Measurements from ENCODE around the gene PNCK.
"Not testable (repeated sequence)": the region's sequence is repeated elsewhere in the genome, so short reads cannot be mapped to it uniquely, and the experiment has no call there.

PNCK gene

DNA sequence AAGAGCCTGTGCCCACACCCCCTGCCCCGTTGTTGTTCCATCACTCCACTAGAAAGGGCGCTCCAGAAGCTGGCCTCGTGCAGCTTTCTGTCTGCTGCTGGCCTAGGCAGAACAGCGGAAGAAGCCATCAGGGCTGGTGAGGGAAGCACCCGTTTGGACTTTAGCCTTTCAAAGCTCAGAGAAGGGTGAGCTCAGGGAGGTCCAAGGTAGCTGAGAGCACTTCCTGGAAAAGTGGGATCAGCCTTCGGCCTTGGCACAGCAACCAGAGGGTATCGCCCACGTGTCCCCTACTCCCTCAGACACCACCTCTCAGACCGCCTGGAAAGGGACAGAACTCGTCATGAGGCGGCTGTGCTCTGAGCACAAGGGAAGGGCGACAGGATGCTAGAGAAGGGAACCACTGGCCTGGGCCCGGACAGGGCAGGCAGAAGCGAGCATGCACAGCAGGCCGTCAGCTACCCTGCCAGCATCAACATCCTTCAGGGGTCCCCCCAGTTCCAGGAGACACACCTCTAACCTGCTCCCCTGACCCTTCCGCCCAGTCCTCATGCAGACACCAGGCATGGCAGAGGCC lies 25.7 kb upstream of the PNCK start:
- DNase-seq (ENCODE audit: low spot score) = not testable (repeated sequence)

DNA sequence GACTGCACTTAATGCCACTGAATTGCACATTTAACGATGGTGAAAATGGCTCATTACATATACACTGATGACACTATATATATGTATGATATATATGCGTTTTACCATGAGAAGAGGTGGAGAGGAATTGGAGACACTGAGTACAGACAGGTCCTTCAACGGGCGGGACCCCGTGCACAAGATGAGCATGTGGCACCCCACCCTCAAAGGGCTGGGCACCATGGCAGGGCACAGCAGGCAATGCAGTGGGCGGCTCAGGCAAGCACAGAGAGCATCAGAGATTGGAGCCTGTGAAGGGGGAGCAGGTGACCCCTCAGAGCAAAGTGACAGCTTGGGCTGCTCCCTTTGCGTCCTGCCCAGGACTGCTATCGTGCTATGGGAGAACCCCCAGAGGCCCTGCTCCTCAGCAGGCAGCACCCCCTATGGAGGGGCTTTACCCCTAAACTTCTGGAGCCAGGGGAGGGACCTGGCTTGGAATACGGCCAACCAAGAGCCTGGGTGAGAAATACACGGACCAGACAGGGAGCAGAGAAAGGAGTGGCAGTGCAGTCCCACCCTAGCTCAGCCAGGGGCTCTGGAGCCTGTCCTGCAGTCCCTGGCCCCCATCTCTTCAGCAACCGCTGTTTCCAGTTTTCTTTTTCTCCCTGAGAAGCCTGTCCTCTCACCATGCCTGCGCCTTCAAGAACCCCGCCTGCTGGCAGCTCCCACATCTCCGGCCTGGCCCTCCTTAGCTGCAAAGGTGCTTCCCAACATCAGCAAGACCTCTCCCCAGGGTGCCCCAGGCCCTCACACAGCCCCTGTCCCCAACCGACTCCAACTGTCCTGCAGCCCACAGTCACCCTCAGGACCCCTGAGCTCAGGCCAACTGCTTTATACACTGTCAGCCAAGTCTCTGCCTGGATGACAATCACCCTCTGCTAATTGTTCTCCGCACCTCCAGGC lies 24.6 kb upstream of the PNCK start:
- DNase-seq (ENCODE audit: low spot score) = no peak

- DNase-seq (ENCODE audit: low spot score) = not testable (repeated sequence)
Measured at GRCh38 chrX:153696986-153697722, 23.5 kb upstream of the PNCK start.

DNA sequence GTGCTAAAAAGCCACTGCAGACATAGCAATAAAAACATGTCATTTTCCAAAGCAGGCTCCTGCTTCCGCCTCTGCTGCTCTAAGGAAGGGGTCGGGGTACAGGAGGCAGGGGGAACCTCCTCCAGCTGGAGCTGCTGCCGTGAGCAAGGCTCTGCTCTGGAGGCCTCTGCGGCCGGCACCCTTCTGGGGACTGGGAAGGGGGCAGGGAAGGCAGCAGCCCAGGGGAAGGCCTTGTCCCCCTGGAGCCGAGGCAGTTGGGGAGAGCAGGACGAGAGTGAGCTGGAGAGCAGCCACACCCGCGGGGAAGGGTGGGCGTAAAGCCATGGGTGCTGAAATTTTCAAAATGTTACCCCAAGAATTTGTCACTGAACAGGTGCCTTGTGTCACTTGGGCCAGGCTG lies 22.9 kb upstream of the PNCK start:
- DNase-seq (ENCODE audit: low spot score) = not testable (repeated sequence)

DNA sequence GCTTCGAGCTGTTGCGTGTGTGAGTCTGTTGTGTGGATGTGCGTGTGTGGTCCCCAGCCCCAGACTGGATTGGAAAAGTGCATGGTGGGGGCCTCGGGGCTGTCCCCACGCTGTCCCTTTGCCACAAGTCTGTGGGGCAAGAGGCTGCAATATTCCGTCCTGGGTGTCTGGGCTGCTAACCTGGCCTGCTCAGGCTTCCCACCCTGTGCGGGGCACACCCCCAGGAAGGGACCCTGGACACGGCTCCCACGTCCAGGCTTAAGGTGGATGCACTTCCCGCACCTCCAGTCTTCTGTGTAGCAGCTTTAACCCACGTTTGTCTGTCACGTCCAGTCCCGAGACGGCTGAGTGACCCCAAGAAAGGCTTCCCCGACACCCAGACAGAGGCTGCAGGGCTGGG lies 22.5 kb upstream of the PNCK start:
- no peak for DNase-seq (ENCODE audit: low spot score)

DNA sequence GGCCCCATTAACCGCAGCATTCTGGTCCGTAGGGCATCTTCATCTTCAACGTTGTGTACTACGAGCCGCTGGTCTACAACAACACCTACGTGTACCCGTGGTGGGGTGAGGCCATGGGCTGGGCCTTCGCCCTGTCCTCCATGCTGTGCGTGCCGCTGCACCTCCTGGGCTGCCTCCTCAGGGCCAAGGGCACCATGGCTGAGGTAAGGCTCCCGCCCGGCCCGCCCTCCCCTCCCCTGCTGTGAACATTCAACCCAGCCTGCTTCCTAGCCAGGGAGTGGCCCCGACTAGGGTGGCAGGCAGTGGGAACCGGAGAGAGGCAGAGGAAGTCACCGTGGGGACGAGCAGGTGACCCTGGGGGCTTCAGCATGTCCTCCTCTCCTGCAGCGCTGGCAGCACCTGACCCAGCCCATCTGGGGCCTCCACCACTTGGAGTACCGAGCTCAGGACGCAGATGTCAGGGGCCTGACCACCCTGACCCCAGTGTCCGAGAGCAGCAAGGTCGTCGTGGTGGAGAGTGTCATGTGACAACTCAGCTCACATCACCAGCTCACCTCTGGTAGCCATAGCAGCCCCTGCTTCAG lies 21.2 kb upstream of the PNCK start:
- no peak for DNase-seq (ENCODE audit: low spot score)

- DNase-seq (ENCODE audit: low spot score) = not testable (repeated sequence)
Measured at GRCh38 chrX:153694256-153694655, 20.6 kb upstream of the PNCK start.

- DNase-seq (ENCODE audit: low spot score) = no peak
Measured at GRCh38 chrX:153693216-153694086, 19.8 kb upstream of the PNCK start.

GRCh38 chrX:153692611-153693156 lies 19.1 kb upstream of the PNCK start:
- DNase-seq (ENCODE audit: low spot score) = no peak

DNA sequence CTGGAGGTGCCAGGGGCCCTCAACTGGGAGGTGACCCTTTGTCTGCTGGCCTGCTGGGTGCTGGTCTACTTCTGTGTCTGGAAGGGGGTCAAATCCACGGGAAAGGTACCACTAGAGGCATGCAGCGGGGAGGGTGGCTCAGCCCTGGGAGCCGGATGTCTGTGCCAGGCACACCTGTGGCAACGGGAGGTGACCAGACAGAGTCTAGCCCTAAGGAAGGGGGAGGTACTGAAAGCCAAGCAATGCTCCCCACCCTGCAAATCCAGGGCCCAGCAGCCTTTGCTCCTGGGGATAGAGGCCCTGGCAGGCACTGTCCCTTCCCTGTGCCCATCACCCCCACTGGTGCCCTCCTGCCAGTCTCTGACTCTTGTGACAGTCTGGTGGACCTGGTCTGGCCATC lies 18.4 kb upstream of the PNCK start:
- DNase-seq (ENCODE audit: low spot score) = no peak

GRCh38 chrX:153691032-153691827 lies 17.6 kb upstream of the PNCK start:
- not testable (repeated sequence) for DNase-seq (ENCODE audit: low spot score)

DNA sequence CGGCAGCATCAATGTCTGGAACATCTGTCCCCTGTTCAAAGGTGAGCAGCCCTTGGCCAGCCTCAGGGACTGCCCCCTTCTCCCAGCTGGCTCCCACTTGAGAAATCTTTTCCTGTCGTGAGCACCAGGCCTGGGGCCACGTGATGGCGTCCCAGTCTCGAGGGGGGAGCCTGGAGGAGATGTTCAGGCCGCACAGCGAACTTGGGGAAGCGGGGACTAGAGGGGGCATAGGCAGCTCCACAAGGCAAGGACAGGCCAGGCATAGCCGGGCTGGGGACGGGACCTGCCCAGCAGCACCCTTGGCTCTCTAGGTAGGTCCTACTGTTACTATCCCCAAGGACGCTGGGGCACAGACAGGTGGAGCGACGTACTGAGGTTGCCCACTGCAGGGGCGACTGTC lies 16.9 kb upstream of the PNCK start:
- DNase-seq (ENCODE audit: low spot score) = no peak

DNA sequence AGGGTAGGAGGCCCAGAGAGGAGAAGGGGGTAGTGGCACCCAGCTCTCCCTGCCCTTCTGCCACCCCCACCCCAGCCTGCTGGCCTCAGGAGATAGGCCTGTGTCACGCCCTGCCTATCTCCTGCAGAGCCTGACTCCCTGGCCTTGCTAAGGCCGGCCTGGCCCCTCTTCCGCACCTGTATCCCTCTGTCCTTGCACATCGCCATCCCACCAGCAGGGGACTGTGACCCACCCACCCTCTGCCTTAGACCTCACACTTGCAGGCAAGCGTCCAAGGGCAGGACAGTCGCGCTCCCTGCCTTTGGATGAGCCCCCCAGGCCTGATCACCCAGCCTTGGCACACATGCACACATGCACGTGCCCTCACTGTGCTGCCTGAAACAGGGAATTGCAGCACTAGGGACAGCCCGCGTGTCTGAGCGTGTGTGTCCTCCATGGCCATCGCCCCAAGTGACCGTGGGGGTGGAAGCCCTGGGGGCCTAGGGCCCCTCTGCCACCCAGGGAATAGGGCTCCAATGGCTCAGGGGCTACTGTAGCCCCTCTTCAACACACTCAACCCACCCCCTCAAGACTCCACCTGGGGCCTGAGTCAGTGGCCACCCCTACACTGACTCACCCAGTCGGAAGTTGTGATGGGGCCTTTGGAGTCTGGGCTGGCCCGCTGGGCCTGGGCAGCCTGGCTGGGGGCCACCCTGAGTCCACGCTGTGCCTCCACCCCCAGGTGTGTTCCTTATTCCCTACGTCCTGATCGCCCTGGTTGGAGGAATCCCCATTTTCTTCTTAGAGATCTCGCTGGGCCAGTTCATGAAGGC lies 16.2 kb upstream of the PNCK start:
- no peak for DNase-seq (ENCODE audit: low spot score)

DNA sequence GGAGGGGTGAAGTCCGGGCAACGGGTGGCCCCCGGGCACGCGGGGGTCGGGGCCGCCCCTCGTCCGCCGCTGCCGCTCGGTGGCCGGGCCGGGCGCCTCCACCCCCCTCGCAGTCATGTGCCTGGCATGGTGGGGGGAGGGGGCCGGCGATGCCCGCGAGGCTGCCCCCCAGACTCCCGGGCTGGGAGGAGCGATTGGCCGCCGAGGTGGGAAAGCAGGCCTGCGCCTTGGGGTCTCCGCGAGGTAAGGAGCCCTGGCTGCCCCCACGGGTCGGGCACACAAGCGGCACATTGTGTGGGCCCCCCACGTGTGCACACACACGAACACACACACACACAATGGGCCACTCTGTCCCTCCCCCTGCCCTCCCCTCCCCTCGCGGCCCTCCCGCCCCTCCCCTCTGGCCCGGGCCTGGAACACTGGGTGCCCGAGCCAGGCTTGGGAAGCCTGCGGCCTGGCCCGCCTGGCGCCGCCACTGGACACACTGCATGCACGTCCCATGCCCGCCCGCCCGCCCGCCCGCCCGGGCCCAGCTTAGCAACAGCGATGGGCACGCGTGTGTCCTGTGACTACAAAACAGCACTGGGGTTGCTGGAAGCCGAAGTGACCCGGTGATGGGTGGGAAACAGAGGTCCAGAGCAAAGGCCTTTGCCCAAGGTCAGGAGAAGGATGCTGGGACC lies 15.4 kb upstream of the PNCK start:
- DNase-seq (ENCODE audit: low spot score) = peak; percentile 76

GRCh38 chrX:153688506-153688905 lies 14.9 kb upstream of the PNCK start:
- no peak for DNase-seq (ENCODE audit: low spot score)

- DNase-seq (ENCODE audit: low spot score) = no peak
Measured at GRCh38 chrX:153688071-153688470, 14.5 kb upstream of the PNCK start.

GRCh38 chrX:153687121-153688039 lies 13.8 kb upstream of the PNCK start, which contains the start of gene SLC6A8:
Gene SLC6A8 (plus strand): TSS chrX:153687926. CDS start chrX:153688575, 649 bp downstream.
- peak; percentile 71 for DNase-seq (ENCODE audit: low spot score)

DNA sequence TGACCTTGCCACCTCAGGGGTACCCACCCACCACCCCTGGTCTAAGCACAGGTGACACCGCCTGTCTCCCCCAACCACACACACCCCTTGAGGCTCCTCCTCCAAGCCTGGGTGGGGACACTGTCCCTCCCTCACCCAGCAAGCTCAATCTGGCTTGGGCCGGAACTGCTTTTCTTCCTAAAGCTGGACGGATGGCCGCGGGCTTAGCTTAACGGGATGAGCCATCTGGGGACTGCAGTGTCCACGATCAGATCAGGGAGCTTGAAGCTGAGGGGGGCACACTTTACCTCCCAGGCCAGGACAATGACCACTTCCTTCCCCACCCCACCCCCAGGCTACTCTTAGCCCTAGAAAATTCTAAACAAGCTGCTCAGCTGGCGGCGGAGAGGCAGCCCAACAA lies 13.1 kb upstream of the PNCK start:
- DNase-seq (ENCODE audit: low spot score) = no peak

Measured in putamen (tissue), 1 donor.